Colonic mucosa (tissue), 4 donors: ENCODE measurements around the gene PRKN. TPM values are rescaled to one million over a fixed set of nuclear protein-coding genes. Genes with fewer than 3 reads are reported as not detected.

ENCODE experiments used
- DNase-seq: peaks from one replicate; pipeline ENCODE4 v3.0.0-alpha.2; 2020
- H3K27ac ChIP-seq: fragments of 200-600 bp; one replicate; pipeline ENCODE4 v1.8.0; 2021
- H3K27me3 ChIP-seq: fragments of 200-600 bp; one replicate; pipeline ENCODE4 v1.8.0; 2021
- H3K36me3 ChIP-seq: fragments of 200-600 bp; one replicate; pipeline ENCODE4 v1.8.0; 2021
- H3K4me1 ChIP-seq: fragments of 200-600 bp; one replicate; pipeline ENCODE4 v1.8.0; 2021; ENCODE audit warnings: mild to moderate bottlenecking
- H3K4me3 ChIP-seq: fragments of 200-600 bp; one replicate; pipeline ENCODE4 v1.8.0; 2021
- H3K9ac ChIP-seq, 2 donors: one replicate each; pipeline ENCODE4 v1.7.0; 2013; ENCODE audit warnings: control low read depth in 2 of 2, low read depth in 2 of 2, low read length in 2 of 2
- H3K9me3 ChIP-seq: fragments of 200-600 bp; one replicate; pipeline ENCODE4 v1.8.0; 2021
- CTCF ChIP-seq: fragments of 200-600 bp; IDR thresholded peaks from one replicate; pipeline ENCODE4 v1.8.0; 2022; ENCODE audit warnings: antibody characterized with exemption, mild to moderate bottlenecking
- intact Hi-C: fragments of 100-400 bp; cut with DNase I; formaldehyde crosslinking; loops from one replicate; pipeline ENCODE4 v1.14.1; 2022
- total RNA-seq, 2 donors: library from RNA; stranded (reverse); fragmentation: NEBNext Ultra II Directional in 1 of 2; extraction: Animal tissue kit (Norgen Biotek cat#: 25700) in 1 of 2; gene quantifications; one replicate each; pipeline ENCODE4 v1.2.1, GENCODE V29; 2021
- donor health status: healthy.
- donor health status: DM: no; HTN: no; CAD: no.
- donor health status: DM: no; HTN: no; CAD: no.

PRKN gene
- total RNA-seq, 2 donors from 2014 or later = 3.7 to 8.1 TPM

DNA sequence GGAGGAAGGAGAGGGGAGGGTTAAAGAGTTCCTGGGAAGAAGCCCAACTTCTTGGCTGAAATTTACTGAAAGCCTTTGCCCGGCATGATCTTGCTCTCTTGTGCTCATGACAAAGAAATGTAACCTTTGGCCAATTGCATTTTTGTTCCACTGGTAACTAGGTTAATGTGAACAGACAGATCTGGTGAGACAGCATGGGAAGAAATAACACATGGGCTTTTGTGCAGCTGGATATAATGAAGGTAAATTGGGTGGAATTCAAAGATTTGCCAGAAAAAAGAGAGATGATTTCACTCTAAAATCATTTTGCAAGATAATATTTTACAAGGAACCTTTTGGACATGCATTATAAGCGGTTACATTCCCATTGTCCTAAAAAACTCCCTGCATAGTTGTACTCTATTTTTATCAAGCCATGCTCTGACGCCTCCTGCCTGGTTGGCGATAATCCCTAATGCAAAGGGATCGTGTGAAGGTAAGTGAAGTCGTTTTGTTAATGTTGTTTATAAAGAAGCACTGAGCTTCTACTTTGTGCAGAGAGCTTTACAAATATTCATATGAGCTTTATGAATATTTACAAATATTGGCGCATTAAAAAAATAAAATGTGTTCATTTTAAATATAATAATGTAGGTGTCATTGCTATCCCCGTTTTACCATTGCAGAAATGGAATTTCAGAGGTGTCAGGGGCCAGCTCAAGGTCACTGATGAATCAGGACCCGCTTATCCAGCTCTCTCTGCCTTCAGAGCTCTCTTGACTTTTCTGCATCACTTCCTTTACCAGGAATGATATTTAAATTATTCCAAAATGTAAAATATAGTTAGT is 1292.4 kb downstream of the PRKN start:
- intact Hi-C loops = no loop called here
- H3K4me3 ChIP-seq = no peak overlapping the region
- no peaks in the 10 kb centered on the region for H3K4me1 ChIP-seq
- H3K27me3 ChIP-seq = no peaks in the 10 kb centered on the region
- no peak overlapping the region for H3K9ac ChIP-seq
- no peak overlapping the region for H3K27ac ChIP-seq
- H3K36me3 ChIP-seq = no peaks in the 10 kb centered on the region
- no peak for TF ChIP-seq CTCF
- DNase-seq = no peak
- H3K9me3 ChIP-seq = no peaks in the 10 kb centered on the region

- Histone ChIP-seq H3K36me3 (no peaks in the 10 kb centered on the region), H3K27ac (no peak overlapping the region), H3K9me3 (no peaks in the 10 kb centered on the region), H3K4me3 (no peak overlapping the region), H3K9ac (no peak overlapping the region), H3K4me1 (no peaks in the 10 kb centered on the region), H3K27me3 (no peaks in the 10 kb centered on the region)
- DNase-seq = no peak
- intact Hi-C loops = no loop called here
- TF ChIP-seq CTCF = no peak
Observed at GRCh38 chr6:161434350-161434749, 1293.2 kb downstream of the PRKN start.

- no peaks in the 10 kb centered on the region for H3K4me1 ChIP-seq
- H3K9ac ChIP-seq = no peak overlapping the region
- H3K9me3 ChIP-seq = no peaks in the 10 kb centered on the region
- no peak overlapping the region for H3K27ac ChIP-seq
- no peaks in the 10 kb centered on the region for H3K27me3 ChIP-seq
- H3K4me3 ChIP-seq = no peak overlapping the region
- intact Hi-C loops = no loop called here
- TF ChIP-seq CTCF = no peak
- DNase-seq = no peak
- no peaks in the 10 kb centered on the region for H3K36me3 ChIP-seq
Observed at GRCh38 chr6:161432546-161432945, 1295.0 kb downstream of the PRKN start.

DNA sequence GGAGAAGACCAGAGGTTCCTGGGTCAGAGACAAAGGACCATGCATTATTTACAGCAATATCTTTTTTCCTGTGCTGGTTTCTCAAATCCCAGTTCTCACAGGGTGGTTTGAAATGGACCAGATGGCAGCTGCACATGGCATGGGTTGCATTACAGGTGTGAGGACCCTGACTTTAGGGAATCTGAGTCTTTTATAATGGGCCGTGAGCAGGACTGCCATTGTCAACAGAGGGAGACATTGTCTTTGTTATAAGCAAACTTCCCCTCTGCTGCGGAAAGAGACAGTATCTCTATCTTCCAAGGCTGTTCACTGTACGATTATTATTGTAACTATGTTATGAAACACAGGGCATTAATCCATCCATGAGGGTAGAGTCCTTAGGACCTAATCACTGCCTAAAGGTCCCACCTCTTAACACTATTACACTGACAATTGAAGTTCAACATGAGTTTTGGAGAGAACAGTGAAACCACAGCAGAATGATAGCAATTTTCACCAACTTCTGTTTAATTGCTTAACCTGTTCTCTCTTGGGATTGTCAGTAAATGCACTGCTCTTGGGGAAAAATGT is 1297.6 kb downstream of the PRKN start:
- Histone ChIP-seq H3K9me3 (no peaks in the 10 kb centered on the region), H3K4me1 (no peaks in the 10 kb centered on the region), H3K4me3 (no peak overlapping the region), H3K9ac (no peak overlapping the region), H3K27ac (no peak overlapping the region), H3K36me3 (no peaks in the 10 kb centered on the region), H3K27me3 (no peaks in the 10 kb centered on the region)
- no peak for DNase-seq
- intact Hi-C loops = no loop called here
- TF ChIP-seq CTCF = no peak

- intact Hi-C loops = no loop called here
- Histone ChIP-seq H3K4me3 (no peak overlapping the region), H3K4me1 (no peaks in the 10 kb centered on the region), H3K9me3 (no peaks in the 10 kb centered on the region), H3K27me3 (no peaks in the 10 kb centered on the region), H3K27ac (no peak overlapping the region), H3K36me3 (no peaks in the 10 kb centered on the region), H3K9ac (no peak overlapping the region)
- TF ChIP-seq CTCF = no peak
- no peak for DNase-seq
Observed at GRCh38 chr6:161424421-161424820, 1303.1 kb downstream of the PRKN start.
